Endothelial cell (in vitro differentiated cells): Measurements from ENCODE around the gene PAM16. TPM values are rescaled to one million over a fixed set of nuclear protein-coding genes. Genes with fewer than 3 reads are reported as not detected.
A peak's percentile ranks its signal among the peaks of the same experiment; 100 is the strongest.

Experiments
- DNase-seq: peaks from one replicate; pipeline ENCODE4 v3.0.0; 2021; ENCODE audit warnings: low spot score
- H3K27ac Mint-ChIP-seq: one replicate; pipeline ENCODE4 v1.8.0; 2021; ENCODE audit warnings: mixed read lengths, inconsistent platforms; ENCODE audit not compliant: unreplicated experiment
- H3K27me3 Mint-ChIP-seq: one replicate; pipeline ENCODE4 v1.8.0; 2021; ENCODE audit warnings: mild to moderate bottlenecking, moderate library complexity, mixed read lengths, inconsistent platforms; ENCODE audit not compliant: unreplicated experiment
- H3K36me3 Mint-ChIP-seq: one replicate; pipeline ENCODE4 v1.8.0; 2021; ENCODE audit warnings: mild to moderate bottlenecking, low read depth, mixed read lengths, inconsistent platforms; ENCODE audit not compliant: unreplicated experiment
- H3K4me1 Mint-ChIP-seq: one replicate; pipeline ENCODE4 v1.8.0; 2021; ENCODE audit warnings: mild to moderate bottlenecking, mixed read lengths, inconsistent platforms; ENCODE audit not compliant: unreplicated experiment
- H3K4me3 Mint-ChIP-seq: one replicate; pipeline ENCODE4 v1.8.0; 2021; ENCODE audit warnings: mild to moderate bottlenecking, mixed read lengths, inconsistent platforms; ENCODE audit not compliant: unreplicated experiment
- H3K9me3 Mint-ChIP-seq: one replicate; pipeline ENCODE4 v1.8.0; 2021; ENCODE audit warnings: mixed read lengths, inconsistent platforms; ENCODE audit not compliant: unreplicated experiment
- total RNA-seq: library from RNA; stranded (reverse); fragmentation: NEBNext Ultra II Directional; extraction: Animal tissue kit (Norgen Biotek cat#: 25700); gene quantifications from one replicate; pipeline ENCODE4 v1.2.1, GENCODE V29; 2021; ENCODE audit not compliant: unreplicated experiment
- TF ChIP-seq, protein P1 (sequence below): fragments of 200-600 bp; sonication (generic); IDR thresholded peaks from one replicate; pipeline ENCODE4 v1.5.0; 2021; ENCODE audit warnings: antibody characterized with exemption; ENCODE audit not compliant: unreplicated experiment

The PAM16 gene
- total RNA-seq, 1 donor from 2014 or later = 29.5 TPM

DNA sequence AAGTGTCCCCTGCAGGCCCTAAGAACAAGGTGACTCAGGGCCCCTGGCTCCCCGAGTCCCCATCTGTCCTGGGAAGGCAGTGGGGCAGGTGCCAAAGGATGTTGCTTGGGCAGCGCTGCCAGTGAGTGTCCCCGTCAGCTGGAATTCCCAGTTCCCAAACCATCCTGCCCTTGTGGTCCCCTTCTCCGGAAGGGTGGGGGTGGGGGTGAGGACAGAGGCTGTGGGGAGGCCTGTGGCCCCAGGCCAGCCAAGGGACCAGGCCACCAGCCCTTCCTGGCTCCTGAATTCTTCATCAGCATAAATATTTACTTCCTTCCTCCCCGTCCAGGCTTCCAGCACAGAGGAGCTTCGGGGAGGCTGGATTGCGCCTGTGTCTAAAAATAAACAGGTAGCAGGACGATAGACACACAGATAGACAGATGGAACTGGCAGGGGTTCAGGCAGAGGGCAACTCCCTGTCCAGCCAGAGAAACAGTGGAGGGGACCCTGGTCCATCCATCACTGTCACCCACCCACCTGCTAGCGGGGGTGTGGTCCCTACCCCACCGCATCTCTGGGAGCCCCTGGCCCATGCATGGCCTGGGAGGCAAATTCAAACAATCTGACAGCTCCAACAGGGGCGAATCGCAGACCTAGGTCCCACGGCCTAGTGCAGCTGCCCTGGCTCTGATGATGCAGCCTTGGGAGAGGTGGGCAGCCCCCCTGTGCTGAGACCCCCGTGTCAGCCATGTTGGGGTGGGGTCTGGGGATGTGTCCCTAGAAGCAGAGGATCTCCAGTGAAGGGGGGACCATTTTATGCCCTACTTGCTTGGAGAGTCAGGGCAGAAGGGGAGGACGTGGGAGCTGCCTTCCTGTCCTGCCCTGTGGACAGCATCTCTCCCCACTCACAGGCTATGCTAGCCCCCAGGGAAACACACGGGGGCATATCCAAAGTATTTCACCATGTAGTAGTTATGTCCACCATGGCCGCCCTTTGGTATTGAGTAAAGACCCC is 22.0 kb downstream of the PAM16 start:
- H3K36me3 Mint-ChIP-seq = no peaks in the 10 kb centered on the region
- H3K27me3 Mint-ChIP-seq = peaks cover 2% of the 10 kb centered on the region
- no peak overlapping the region for H3K27ac Mint-ChIP-seq
- no peaks in the 10 kb centered on the region for H3K9me3 Mint-ChIP-seq
- no peak overlapping the region for H3K4me3 Mint-ChIP-seq
- no peak for DNase-seq
- TF ChIP-seq, protein P1, sequence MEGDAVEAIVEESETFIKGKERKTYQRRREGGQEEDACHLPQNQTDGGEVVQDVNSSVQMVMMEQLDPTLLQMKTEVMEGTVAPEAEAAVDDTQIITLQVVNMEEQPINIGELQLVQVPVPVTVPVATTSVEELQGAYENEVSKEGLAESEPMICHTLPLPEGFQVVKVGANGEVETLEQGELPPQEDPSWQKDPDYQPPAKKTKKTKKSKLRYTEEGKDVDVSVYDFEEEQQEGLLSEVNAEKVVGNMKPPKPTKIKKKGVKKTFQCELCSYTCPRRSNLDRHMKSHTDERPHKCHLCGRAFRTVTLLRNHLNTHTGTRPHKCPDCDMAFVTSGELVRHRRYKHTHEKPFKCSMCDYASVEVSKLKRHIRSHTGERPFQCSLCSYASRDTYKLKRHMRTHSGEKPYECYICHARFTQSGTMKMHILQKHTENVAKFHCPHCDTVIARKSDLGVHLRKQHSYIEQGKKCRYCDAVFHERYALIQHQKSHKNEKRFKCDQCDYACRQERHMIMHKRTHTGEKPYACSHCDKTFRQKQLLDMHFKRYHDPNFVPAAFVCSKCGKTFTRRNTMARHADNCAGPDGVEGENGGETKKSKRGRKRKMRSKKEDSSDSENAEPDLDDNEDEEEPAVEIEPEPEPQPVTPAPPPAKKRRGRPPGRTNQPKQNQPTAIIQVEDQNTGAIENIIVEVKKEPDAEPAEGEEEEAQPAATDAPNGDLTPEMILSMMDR = no peak
- peaks cover 3% of the 10 kb centered on the region for H3K4me1 Mint-ChIP-seq

- Mint-ChIP-seq H3K27ac (no peak overlapping the region), H3K4me1 (peaks cover 3% of the 10 kb centered on the region)
Observed at GRCh38 chr16:4328046-4328781, 22.9 kb downstream of the PAM16 start.

GRCh38 chr16:4327386-4328045 is 23.6 kb downstream of the PAM16 start:
- TF ChIP-seq, protein P1 = no peak
- H3K27me3 Mint-ChIP-seq = no peaks in the 10 kb centered on the region
- H3K4me1 Mint-ChIP-seq = peaks cover 3% of the 10 kb centered on the region
- no peaks in the 10 kb centered on the region for H3K36me3 Mint-ChIP-seq
- H3K27ac Mint-ChIP-seq = no peak overlapping the region
- no peaks in the 10 kb centered on the region for H3K9me3 Mint-ChIP-seq
- H3K4me3 Mint-ChIP-seq = no peak overlapping the region
- DNase-seq = no peak

More at GRCh38 chr16:4328046-4328781, 22.9 kb downstream of the PAM16 start:
- Mint-ChIP-seq H3K9me3 (no peaks in the 10 kb centered on the region), H3K36me3 (no peaks in the 10 kb centered on the region), H3K4me3 (no peak overlapping the region), H3K27me3 (no peaks in the 10 kb centered on the region)
- TF ChIP-seq, protein P1 = peak; percentile 13
- DNase-seq = peak; percentile 79

GRCh38 chr16:4325253-4325758 is 25.8 kb downstream of the PAM16 start:
- Mint-ChIP-seq H3K36me3 (no peaks in the 10 kb centered on the region), H3K4me3 (no peak overlapping the region), H3K9me3 (no peaks in the 10 kb centered on the region), H3K27me3 (no peaks in the 10 kb centered on the region), H3K4me1 (peaks cover 3% of the 10 kb centered on the region), H3K27ac (no peak overlapping the region)
- TF ChIP-seq, protein P1 = no peak
- no peak for DNase-seq
